DMS 273 (cell line): ENCODE measurements around the gene DNAI1.

Experiments
- DNase-seq: peaks from one replicate; lab custom pipeline; 2025; ENCODE audit not compliant: unreplicated experiment; lab: John Stamatoyannopoulos, UW

Gene DNAI1

GRCh38 chr9:34540827-34541226 lies 82.2 kb downstream of the DNAI1 start:
- no peak for DNase-seq

- DNase-seq, result no peak
These were observed 82.9 kb downstream of the DNAI1 start for GRCh38 chr9:34541540-34541939.

GRCh38 chr9:34544035-34544434 lies 85.4 kb downstream of the DNAI1 start:
- no peak for DNase-seq

DNA sequence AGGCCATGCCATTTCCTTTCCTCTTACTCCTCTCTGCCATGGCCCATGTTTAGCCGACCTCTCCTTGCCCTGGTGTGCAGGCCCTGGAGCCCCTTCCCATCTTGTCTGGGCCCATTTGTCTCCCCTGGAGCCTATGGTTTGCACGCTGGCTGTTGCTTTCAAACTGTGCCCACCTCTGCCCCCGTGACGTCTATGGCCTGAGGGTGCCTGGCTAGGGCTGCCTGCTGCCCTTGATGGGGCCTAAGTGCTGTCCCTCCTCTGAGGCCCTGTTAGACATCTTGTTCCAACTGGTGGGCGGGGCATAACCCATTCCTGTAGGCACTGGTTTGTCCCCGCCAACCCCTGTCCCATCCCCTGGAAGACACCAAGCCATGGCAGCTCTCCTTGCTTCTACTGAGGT lies 86.9 kb downstream of the DNAI1 start:
- DNase-seq, result no peak

- DNase-seq, result no peak
These were observed 87.7 kb downstream of the DNAI1 start for GRCh38 chr9:34546102-34546833.

GRCh38 chr9:34546834-34547827 lies 88.5 kb downstream of the DNAI1 start:
- DNase-seq, result peak; percentile 86

DNA sequence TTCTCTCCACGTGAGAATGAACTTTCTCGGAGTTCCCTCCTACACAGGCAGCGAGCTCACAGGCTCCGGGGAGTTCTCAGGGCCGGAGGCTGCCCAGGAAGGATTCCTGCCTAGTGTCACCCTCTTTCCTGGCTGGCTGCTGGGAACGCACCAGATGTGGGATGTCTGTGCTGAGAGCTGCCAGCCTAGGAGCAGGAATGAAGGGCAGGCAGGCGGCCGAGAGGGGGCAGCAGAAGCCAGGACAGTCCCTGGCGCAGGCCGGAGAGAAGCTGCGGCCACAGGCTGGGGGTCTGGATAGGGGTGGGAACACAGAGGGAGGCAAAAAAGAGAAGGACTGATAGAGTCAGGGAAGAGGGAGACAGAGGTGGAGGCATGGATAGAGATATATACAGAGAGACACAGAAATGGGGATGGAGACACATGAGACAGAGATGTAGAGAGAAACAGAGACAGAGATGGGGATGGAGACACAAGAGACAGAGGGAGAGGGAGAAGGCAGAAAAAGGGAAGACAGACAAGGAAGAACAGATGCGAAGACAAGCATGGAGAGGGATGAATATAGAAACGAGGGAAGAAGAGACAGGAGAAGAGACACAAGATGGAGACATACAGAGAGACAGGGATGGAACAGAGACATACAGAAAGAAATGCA lies 89.5 kb downstream of the DNAI1 start:
- DNase-seq, result peak; percentile 82

GRCh38 chr9:34549407-34549732 lies 90.8 kb downstream of the DNAI1 start:
- DNase-seq, result no peak

GRCh38 chr9:34550016-34550680 lies 91.5 kb downstream of the DNAI1 start:
- no peak for DNase-seq

DNA sequence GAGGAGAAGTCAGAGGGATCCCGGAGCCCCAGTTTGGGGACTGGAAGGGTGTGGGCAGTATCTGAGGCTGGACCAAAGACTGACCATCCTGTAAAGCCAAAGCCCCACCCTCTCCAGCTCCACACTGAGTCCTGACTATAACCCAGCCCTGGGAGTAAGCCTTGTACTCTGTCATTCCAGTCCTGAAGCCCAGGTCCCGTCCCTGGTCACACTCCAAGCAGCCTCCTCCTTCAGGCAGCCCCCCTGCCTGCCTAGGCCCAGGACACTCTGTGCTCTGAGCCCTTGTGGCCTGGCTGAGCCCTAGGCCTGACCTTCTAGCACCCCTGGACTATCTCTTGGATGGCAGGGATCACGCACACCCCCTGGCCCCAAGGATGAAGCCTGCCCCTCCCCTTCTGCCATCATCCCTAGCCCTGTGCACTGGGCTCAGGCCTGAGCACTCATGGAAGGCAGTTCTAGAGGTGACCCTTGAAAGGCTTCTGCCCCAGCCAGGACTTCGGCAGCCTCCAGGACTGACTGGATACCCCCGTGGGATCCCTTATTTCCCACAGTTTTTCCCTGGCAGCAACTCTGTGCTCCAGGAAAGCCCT lies 92.2 kb downstream of the DNAI1 start:
- no peak for DNase-seq

GRCh38 chr9:34551751-34552605 lies 93.4 kb downstream of the DNAI1 start:
- DNase-seq, result no peak

- no peak for DNase-seq
These were observed 94.0 kb downstream of the DNAI1 start for GRCh38 chr9:34552606-34552981.

DNA sequence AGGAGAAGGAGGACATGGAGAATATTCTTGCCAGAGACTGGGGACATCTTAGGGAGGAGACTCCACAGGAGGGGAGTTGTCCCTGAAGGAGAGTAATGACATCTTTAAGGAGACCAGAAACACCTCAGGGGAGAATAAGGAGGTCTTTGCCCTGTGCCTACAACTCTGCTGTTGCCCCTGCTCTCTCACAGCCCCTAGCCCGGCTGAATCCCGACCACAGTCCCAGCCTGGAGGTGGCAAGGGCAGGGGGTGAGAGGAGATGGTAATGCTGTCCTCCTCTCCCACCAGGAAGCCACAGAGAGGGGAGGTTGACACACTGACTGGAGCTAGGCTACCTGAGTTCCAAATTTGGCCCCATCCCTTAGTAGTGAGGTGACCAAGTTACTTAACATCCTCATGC lies 94.4 kb downstream of the DNAI1 start:
- DNase-seq, result no peak

- peak; percentile 32 for DNase-seq
These were observed 95.0 kb downstream of the DNAI1 start for GRCh38 chr9:34553511-34554021.

DNA sequence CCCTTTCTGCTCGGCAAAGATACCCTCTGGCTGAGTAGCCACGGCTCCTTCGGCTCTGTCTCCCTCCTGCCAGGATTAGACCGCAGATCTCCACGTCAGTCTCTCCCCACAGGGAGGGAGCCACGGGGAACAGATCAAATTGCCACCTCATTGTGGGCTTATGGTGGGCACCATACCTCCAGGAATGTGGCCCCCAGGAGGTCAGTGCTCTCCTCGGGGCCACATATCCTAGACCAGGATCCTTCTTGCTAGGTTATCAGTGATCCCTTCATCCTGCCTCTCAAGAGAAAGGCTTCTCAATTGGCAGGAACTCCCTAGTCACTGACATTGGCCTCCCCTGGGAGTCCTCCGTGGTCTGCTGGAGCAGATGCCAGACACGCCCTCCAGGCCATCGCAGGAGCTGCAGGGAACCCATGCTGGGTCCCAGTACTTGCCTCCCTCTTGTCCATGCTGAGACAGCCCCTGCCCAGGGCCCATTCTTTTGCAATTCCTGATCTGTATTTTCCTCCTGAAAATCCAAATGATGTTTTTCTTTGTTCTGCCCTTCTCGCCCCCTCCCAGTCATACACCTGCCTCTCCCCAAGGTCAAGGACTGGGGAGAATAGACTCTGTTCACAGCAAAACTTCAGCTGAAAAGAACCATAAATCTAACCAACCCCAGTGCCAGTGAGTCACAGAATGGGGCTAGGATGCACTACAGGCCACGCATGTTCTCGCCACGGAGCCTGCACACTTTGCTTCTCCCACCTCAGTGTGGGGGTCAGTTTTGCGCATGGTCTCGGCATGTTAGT lies 95.8 kb downstream of the DNAI1 start:
- peak; percentile 79 for DNase-seq

- peak; percentile 78 for DNase-seq
These were observed 96.4 kb downstream of the DNAI1 start for GRCh38 chr9:34555002-34555348.

- DNase-seq, result no peak
These were observed 96.9 kb downstream of the DNAI1 start for GRCh38 chr9:34555500-34555899.

DNA sequence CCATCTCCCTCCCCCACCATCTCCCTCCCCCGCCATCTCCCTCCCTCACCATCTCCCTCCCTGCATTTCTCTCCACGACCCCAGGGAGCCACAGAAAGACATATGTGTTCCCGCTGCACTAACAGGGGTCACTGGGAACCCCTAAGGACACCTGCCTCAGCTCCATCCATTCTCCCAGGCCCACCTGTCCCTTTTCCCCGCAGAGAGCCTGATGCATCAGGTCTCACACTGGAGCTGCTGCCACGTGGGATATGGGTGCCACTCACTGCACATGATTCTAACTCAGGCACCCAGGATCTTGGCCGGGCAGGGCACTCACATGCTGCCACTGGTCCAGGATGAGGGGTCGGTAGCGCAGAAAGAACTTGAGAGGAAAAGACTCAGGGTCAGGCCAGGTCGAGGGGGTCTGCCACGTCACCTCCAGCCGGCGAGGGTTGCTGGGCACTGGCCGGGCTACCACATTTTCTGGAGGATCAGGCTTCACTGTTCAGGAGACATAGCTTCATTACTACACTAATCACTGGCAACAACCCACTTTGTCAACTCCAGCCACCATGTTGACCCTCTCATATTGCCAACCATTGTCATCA lies 97.4 kb downstream of the DNAI1 start:
- no peak for DNase-seq

- DNase-seq, result no peak
These were observed 98.3 kb downstream of the DNAI1 start for GRCh38 chr9:34556949-34557348.
